Right ventricle myocardium inferior (tissue), 1 donor: ENCODE data around the gene PPME1. TPM values are rescaled to one million over a fixed set of nuclear protein-coding genes. Genes with fewer than 3 reads are reported as not detected.

ENCODE experiments used
- ATAC-seq: fragments of 200-7000 bp; cut with Tn5 transposase; one replicate; pipeline ENCODE4 v1.9.1; 2020; ENCODE audit warnings: mild to moderate bottlenecking, moderate library complexity
- DNase-seq: peaks from one replicate; pipeline ENCODE4 v3.0.0; 2021; ENCODE audit errors: missing footprints
- intact Hi-C: fragments of 100-400 bp; cut with DNase I; formaldehyde crosslinking; loops from one replicate; pipeline ENCODE4 v1.11.0; 2022
- total RNA-seq: library from RNA; stranded (reverse); fragmentation: NEBNext Ultra II Directional; extraction: Animal tissue kit (Norgen Biotek cat#: 25700); gene quantifications from one replicate; pipeline ENCODE4 v1.2.1, GENCODE V29; 2021
- donor health status: DM: no; HTN: yes; CAD: no; lungs with severe emphysema.

PPME1 gene
- total RNA-seq, 1 donor from 2014 or later = 34.6 TPM

DNA sequence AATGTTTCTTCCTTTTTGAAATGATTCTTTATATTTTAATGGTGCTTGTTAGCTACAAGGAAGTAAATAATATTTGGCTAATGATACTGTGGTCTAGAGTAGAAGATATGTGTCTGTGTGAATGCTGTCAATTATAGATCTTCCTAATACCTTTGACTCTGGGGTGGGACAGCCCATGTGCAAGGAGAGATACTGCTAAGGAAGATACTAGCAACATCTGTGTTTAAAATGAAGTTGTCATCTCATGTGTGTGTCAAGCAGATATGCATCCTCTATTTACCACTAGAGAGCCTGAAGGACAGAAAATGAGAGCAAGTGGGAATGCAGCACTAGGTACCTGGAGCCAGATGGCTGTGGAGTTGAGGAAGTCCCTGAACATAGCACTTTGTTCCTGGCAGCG, 34.1 kb downstream of the PPME1 start:
- DNase-seq (no peak), ATAC-seq (no peak)
- intact Hi-C loops = no loop called here

DNA sequence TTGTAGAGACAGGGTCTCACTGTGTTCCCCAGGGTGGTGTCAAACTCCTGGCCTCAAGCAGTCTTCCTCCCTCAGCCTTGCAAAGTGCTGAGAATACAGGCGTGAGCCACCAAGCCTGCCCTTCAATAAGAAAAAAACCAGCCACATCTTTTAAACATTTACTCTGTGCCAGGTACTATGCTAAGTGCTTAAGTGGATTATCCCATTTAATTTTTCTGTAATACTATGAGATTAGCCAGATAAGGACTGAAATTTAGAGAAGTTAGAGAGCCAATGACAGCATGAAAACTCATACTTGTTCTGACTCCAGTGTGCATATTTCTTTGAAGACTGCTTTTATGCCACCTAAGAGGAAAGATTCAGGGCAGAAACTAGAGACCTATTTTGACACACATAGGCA, 35.7 kb downstream of the PPME1 start:
- ATAC-seq (no peak), DNase-seq (no peak)
- intact Hi-C loops = no loop called here

DNA sequence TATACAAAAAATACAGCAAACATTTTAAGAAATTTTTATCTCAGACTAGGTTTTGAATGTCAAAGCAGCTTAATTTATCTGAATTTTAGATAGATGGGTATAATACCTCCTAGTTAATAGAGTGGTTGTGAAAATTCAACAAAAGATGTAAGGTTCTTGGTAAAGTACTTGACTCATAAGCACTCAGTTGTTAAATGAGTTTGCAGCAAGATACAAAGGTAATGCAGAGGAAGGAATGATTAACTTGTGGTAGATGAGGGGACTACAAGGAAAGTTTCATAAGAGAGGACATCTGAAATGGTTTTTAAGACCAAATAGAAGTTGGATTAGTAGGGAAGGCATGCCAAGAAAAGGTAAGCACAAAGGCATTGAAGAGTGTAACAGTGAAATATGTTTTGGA, 37.4 kb downstream of the PPME1 start:
- ATAC-seq (no peak), DNase-seq (no peak)
- intact Hi-C loops = no loop called here

DNA sequence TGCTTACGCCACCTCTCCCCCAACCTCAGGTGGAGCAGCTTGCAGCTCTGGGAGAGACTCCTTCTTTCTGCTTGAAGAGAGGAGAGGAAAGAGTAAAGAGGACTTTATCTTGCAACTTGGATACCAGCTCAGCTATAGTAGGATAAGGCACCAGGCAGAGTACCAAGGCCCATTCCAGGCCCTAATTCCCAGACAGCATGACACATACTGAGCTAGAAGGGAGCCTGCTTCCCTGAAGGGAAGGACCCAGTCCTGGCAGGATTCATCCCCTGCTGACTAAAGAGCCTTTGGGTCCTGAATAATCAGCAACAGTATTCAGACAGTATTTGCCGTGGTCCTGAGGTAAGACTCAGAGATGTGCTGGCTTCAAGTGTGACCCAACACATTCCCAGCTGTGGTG, 41.4 kb downstream of the PPME1 start:
- no peak for ATAC-seq
- DNase-seq = no peak
- intact Hi-C loops = no loop called here

DNA sequence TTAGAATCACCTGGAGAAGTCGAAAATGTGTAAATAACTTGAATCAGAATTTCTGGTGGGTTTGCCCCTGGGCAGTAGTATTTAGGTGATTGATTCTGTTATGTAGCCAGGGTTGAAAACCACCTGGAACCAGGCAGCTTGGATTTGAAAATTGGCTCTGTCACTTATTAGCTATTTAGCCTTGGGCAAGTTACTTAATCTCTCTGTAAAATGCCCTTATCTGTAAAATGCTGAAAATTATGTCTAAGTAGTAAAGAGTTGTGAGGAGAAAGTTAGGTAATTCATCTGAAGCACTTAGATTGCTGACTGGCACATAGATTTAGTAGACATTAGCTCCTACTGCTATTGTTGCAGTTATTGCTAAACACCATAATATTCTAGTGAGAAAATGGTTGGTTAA, 49.3 kb downstream of the PPME1 start:
- intact Hi-C loops = no loop called here
- no peak for DNase-seq
- no peak for ATAC-seq

DNA sequence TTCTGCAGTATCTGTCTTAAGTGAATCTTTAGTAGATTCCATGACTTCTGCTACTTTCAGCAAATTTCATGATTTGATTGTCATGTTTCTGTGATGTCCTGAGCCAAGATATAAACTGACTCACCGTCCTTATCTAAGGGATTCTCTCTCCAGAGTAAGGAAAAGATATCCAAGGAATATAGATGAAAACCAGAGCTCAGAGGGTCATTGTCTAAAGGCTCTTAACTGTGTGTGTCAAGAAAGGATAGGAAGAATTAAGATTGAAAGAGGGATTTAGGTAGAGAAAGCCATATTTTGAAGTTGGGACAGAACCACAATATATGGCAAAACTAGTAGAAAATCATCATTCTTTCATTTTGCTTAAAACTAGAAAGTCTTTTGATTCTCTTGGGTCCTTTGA, 50.7 kb downstream of the PPME1 start:
- intact Hi-C loops = no loop called here
- ATAC-seq (no peak), DNase-seq (no peak)

DNA sequence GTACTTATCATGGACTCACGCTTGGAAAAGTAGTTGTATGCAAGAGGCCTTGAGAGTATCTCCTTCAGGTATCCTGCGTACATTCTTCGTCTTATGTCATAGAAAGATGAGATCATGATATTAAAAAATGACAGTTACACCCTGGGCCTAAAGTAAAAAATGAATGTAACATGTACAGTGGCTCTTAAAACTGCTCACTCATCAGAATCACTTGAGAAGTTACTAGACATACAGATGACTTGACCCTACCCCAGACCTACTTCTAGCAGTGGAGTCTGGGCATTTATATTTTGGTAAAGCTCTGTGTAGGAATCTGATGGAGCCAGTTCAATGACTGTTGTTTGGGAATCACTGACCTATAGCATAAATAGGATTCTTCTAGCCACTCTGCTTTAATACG, 54.5 kb downstream of the PPME1 start:
- intact Hi-C loops = no loop called here
- no peak for DNase-seq
- no peak for ATAC-seq

DNA sequence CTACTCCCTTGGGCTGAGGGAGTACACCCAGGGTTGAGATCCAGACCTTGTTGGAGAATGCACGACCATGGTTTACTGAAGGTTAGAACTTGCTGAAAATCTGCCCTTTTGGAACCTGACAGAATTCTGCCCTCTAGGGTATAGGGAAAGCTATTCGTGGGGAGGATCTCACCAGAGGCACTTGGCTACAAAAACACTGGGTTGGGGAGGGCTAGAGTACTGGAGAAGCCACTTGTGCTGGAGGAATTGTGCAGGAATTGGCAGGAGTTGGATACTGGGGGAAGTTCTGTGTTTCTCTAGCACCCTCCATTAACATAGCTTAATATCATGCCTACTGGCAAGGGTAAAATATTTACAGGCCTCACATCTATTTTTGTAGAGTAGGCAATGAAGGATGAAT, 55.8 kb downstream of the PPME1 start:
- intact Hi-C loops = no loop called here
- ATAC-seq (peak; percentile 85), DNase-seq (no peak)

DNA sequence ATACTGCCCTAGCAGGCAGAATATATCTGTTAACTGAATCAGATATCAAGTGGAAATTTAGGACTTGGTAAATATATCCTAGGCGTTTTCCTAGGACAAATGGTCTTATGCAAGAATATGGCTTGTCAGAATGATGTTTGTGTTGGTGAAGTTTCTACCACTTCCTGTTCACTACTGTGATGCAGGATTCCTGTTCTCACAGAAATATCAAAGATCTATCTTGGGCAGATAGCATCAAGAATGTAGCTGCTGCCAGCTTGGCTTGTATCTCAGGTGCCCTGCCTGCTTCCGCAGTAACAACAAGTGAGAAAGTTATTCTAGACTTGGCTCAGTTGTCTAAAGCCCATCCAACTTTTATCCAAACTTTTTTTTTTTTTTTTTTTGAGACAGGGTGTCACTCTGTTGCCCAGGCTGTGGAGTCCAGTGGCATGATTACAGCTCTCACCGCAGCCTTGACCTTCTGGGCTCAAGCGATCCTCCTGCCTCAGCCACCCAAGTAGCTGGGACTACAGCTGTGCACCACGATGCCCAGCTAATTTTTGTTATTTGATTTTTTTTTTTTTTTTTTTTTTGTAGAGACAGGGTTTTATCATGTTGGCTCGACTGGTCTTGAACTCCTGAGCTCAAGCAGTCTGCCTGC, 61.3 kb downstream of the PPME1 start:
- ATAC-seq = peak; percentile 56
- intact Hi-C loops = no loop called here
- no peak for DNase-seq

DNA sequence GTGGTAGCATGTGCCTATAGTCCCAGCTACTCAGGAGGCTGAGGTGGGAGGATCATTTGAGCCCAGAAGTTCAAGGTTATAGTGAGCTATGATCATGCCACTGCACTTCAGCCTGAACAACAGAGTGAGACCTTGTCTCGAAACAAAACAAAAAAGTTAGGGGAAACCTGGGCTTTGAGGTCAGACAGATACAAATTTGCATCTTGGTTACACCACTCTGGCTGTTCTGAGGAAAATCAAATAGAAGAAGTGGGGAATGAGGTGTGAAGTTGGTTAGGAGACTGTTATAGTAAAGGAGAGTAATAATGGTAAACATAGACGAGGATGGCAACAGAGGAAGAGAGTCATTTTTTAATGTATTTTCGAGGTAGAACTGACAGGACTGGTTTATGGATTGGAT, 62.6 kb downstream of the PPME1 start:
- DNase-seq = no peak
- ATAC-seq = no peak
- intact Hi-C loops = no loop called here

DNA sequence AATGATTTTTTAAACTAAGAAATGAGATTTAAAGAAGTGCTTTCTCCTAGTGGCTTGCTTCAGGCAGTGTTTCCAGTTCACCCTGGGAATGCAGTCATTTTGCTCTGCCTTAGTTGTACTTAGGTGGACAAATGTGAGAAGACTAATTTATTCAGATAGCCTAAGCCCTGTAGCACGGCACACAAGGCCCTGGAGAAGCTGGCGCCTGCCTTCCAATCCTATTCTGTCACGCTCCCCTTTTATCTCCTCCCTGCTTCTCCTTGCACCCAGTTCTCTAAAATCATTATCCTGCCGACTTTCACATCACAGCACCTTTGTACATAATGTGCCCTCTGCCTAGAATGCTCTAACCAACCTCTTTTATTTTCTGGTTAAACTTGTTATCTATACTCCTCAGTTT, 64.0 kb downstream of the PPME1 start:
- ATAC-seq = no peak
- DNase-seq = no peak
- intact Hi-C loops = no loop called here

DNA sequence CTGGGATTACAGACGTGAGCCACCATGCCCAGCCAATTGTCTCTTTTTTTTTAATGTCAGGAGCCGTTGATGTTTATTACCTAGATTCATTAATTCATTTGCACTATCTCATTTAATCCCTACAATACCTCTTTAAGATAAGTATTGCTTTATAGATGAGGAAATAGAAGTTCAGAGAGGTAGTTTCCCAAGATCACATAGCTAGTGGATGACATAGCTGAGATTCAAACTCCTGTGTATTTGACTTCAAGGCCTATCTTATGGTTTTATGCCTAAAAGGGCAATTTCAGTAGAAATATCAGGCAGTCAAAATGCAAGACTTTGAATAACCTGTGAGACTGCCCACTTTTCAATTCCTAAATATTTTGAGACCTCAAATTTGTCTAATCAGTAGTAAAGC, 66.5 kb downstream of the PPME1 start:
- ATAC-seq = no peak
- DNase-seq = no peak
- intact Hi-C loops = no loop called here

DNA sequence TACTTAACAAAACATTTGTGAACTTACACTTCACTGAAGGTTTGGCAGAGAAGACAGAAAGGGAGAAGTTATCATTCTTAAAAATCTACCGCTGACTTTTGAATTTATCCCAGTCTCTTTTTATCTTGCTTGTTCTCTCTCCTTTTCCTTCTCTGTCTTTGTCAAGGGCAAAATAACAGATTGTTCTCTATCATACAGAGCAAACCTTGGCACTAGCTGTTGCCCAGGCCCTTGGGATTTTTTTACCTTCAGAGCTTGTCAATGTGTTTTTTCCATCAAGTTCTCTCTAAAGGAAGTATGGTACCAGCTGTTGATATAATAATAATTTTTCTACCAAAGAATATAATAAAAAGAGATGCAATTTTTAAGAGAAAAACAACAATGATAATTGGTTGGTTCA, 67.2 kb downstream of the PPME1 start:
- intact Hi-C loops = no loop called here
- no peak for ATAC-seq
- DNase-seq = no peak

DNA sequence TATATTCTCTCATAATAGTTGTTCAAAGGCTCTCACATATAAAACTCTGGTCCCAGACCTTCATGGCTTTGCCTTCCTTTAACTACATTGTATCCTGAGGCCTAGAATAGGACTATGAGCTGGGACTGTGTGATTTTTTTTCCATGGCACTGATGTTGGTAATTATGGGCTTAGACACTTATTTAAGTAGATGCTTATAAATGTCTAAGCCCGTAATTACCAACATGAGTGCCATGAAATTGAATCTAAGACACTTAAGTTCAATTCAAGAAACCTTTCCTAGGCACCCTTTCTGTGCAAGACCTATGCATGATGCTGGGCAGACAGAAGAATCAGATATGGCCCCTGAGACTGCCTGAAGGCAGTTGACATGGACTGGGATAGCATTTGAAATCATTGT, 77.4 kb downstream of the PPME1 start:
- ATAC-seq (no peak), DNase-seq (no peak)
- intact Hi-C loops = no loop called here

DNA sequence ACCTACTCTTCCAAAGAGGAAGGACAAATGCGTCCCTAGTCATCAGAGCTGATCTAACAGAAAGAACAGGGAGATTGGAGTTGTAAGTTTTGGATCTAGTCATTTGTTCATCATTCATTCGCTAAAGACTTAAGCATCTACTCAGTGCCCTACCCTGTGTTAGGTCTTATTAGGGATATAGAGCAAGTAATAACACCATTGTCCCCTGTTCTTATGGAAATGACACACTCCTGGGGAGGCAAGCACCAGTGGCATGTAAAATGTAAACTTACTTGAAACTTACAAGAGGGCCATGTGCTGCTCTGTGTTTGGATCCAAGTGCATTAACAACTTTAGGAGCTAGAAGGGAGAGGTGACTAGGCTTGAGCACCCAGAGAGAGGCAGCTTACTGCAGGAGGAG, 78.4 kb downstream of the PPME1 start:
- intact Hi-C loops = no loop called here
- DNase-seq (no peak), ATAC-seq (no peak)

DNA sequence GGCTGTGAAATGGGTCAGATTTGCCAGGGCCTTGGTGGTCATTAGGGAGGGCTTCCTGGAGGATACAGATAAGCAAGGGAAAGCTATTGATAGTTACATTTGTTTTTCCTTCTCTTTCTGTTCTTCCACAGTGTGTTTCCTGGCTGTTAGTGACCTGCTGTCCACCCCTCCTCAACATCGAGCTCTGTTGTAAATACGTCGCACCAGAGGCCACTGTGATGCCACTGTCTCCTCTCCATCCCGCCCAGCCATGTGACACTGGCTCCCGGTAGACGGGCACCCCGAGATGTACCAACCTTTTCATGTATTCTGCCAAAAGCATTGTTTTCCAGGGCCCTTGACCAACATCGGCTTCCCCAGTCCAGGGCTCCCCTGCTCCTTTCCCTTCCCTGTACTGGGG, 82.3 kb downstream of the PPME1 start:
- intact Hi-C loops = loop anchor here (10.0 kb wide), 1 partner anchor 311 kb away; no protein-coding TSS in a partner anchor
- DNase-seq (no peak), ATAC-seq (no peak)

DNA sequence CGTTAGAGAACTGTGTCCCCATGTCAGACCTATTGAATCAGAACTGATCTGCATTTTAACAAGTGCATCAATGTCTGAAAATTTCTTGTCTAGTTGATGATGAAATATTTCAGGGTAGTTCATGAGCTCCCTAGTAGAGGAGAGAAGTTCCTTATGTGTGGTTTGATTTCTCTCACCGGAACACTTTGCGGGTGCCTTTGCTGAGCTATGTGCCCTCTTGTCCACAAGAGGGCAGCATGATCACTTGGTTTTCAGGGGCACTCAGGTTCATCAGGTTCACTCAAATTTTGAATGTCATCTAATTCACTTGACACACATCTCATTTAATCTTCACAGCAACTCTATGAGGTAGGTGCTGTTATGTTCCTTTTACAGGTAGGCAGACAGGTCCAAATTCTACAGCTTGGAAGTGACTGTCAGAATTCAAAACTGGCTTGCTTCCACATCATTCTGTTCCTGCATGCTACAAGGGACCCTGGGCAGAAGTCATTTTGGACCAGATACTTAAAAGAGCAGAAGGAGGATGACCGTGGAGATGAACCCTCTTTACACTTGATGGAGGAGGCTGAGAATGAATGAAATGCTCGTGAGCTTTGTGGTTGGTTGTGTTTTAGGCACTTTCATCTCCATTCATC, 84.8 kb downstream of the PPME1 start:
- ATAC-seq (peak; percentile 50), DNase-seq (no peak)
- intact Hi-C loops = loop anchor here (1.0 to 10.0 kb wide), 3 partner anchors 65 to 309 kb away; no protein-coding TSS in a partner anchor

DNA sequence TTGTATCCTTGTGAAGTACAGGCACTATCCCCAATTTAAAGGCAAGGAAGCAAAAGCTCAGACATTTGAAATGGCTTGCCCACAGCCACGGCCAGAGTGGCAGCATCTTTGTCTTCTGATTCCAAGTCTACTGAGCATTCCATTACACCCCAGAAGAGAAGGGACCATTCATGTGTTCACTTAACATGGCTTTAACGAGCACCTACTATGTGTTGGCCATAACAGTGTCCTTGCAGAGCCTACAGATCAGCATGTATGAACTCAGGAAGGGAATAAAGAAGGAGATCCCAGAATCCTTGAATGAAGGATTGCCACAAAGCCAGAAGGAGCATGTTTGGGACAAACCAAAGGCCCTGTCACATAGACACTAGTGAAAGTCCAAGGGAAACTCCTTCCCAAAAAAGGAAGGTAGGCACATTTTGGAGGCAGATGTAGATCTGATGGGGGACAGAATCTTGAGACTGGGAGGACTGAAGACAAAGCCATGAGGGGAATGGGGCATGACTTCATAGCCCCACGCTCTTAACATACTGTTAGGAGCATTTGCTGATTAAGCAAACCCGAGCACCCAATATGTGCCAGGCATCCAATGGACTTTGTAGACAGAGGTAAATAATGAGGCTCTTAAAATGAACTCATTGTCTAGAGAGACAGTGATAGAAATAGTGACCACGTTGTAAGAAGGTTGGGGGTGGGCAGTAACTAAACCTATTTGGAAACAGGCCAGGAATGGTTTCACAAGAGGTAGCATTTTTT, 85.5 kb downstream of the PPME1 start:
- intact Hi-C loops = loop anchor here (10.0 kb wide), 1 partner anchor 308 kb away; no protein-coding TSS in a partner anchor
- DNase-seq = no peak
- ATAC-seq = no peak

DNA sequence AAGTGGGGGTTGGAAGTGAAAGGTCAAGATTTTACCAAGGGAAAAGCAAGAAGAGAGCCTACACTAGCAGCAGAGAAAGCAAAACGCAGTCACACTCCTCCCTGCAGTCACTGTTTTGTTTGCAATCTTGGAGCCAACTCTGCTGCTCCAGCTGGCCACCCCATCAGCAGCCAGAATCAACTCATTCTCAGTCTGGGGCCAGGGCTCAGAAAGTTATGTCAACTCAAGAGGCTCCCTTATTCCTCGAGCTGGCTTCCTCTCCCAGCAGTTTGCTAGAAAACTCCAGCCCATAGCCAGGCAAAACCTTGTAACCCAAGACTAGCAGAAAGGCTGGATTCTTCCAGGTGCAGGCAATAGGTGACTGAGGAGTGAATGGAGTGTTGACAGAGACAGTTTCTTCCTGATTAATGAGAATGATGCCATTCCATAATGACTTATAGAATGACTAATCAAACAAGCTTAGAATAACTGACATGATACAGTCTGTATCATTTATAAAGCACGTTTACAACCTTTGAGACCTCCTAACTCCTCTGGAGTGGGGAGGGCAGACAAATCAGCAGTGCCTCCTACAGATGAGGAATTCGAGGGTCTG, 87.0 kb downstream of the PPME1 start:
- ATAC-seq (peak; percentile 74), DNase-seq (no peak)
- intact Hi-C loops = loop anchor here (10.0 kb wide), 1 partner anchor 307 kb away; no protein-coding TSS in a partner anchor

DNA sequence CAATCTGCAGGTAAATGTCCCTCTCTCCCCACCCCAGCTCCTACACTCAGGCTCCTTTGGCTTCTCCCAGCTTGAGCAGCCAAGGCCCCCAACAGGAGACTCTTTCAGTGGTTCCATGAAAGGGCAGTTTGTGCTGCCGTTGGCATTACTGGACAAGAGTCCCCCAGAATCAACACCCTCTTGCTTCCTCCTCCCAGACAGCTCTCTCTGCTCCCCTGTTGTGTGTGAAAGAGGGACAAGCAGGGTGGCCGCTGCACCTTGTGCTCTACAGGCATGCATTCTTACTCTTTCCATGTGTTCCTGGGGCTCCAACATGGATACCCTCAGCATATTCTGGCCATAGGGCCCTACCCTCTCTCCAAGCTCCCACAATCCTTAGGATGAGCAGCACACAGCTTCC, 91.6 kb downstream of the PPME1 start:
- ATAC-seq = no peak
- no peak for DNase-seq
- intact Hi-C loops = no loop called here
